ENCODE results near the gene IGDCC3. TPM values are rescaled to one million over a fixed set of nuclear protein-coding genes. Genes with fewer than 3 reads are reported as not detected.
A peak's percentile ranks its signal among the peaks of the same experiment; 100 is the strongest.

IGDCC3 gene
- total and polyA plus RNA-seq, 2 donors (not counting 1 experiment from before 2014, with no cell fraction given), result not detected

DNA sequence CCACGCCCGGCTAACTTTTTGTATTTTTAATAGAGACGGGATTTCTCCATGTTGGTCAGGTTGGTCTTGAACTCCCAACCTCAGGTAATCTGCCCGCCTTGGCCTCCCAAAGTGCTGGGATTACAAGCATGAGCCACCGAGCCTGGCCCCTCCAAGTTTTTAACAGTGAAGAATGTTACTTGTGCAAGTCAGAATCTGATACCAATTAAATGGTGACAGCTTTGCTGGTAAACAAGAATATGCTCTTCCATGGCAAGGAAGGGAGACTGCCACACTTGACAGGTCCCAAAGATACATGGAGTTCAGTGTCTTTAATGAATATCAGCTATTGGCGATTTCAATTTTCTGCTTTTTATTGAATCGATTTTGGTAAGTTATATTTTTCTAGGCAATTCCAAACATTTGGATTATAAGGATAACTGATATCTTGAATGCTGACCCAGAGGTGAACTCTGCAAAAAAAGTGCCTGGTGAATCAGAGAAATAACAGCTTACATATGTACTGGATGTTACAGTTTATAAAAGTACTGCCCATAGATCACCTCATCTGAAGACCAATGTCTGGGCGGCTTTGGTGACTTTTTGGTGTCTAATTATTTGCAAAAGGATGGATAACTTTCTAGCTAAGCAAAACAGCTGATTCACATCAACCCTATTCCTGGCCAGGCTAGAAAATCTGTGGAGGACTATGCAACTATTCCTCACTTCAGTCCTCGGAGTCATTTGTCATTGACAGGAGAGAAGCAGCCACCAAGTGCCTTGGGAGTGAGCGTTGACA is 92.3 kb downstream of the IGDCC3 start:
- intact Hi-C loops (cut with micrococcal nuclease), result loop anchor here (1.0 to 5.0 kb wide), 4 partner anchors 19 to 1123 kb away; partner anchors contain the start of genes CLPX, PPIB and RNU5B-1
- 82% methylated on average over 6 of the region's 10 CpGs for WGBS (ENCODE audit: insufficient coverage)
- H3K27me3 ChIP-seq (replicated peaks in 1 of 4; ENCODE audit: control extremely low read depth in 1 of 4, control insufficient read depth in 3 of 4, insufficient read depth in 4 of 4, low read length in 3 of 4), result no peaks in the 10 kb centered on the region
- no peaks in the 10 kb centered on the region for H3K36me3 ChIP-seq (replicated peaks in 1 of 2; ENCODE audit: control extremely low read depth in 1 of 2, control insufficient read depth in 1 of 2, extremely low read depth in 1 of 2, insufficient read depth in 2 of 2, low read length in 1 of 2)
- Mint-ChIP-seq H3K27me3 (no peaks in the 10 kb centered on the region), H3K4me3 (peak overlapping the region; percentile 89), H3K27ac (peak overlapping the region; percentile 89), H3K4me1 (peaks cover 37% of the 10 kb centered on the region), H3K9me3 (ENCODE audit: insufficient read depth) (no peaks in the 10 kb centered on the region)
- ChIA-PET POLR2A (interaction anchor here (0.5 to 3.1 kb wide), 10 partner anchors 10 to 1845 kb away, joined by 3 to 34 read pairs (median 7); partner anchors contain the start of genes CLPX, PDCD7, RNU5A-1 and RNU5B-1), CTCF (interaction anchor here (0.6 to 3.1 kb wide), 8 partner anchors 12 to 296 kb away, joined by 3 to 25 read pairs (median 4); partner anchors contain the start of genes CLPX, RNU5B-1 and SPG21)
- TF ChIP-seq, protein P1, sequence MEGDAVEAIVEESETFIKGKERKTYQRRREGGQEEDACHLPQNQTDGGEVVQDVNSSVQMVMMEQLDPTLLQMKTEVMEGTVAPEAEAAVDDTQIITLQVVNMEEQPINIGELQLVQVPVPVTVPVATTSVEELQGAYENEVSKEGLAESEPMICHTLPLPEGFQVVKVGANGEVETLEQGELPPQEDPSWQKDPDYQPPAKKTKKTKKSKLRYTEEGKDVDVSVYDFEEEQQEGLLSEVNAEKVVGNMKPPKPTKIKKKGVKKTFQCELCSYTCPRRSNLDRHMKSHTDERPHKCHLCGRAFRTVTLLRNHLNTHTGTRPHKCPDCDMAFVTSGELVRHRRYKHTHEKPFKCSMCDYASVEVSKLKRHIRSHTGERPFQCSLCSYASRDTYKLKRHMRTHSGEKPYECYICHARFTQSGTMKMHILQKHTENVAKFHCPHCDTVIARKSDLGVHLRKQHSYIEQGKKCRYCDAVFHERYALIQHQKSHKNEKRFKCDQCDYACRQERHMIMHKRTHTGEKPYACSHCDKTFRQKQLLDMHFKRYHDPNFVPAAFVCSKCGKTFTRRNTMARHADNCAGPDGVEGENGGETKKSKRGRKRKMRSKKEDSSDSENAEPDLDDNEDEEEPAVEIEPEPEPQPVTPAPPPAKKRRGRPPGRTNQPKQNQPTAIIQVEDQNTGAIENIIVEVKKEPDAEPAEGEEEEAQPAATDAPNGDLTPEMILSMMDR (IDR thresholded peaks at IDR 0.05), result no peak
- TF ChIP-seq EZH2 (IDR thresholded peaks at IDR 0.05; ENCODE audit: borderline replicate concordance, insufficient read depth, low read depth, low read length, poor library complexity, severe bottlenecking), result no peak
- peaks cover 18 to 19% of the 10 kb centered on the region in 2 donors for H3K4me1 ChIP-seq (ENCODE audit: control insufficient read depth in 2 of 2, insufficient read depth in 2 of 2, low read length in 2 of 2)
- peak overlapping the region; percentile 87 for H3K9ac ChIP-seq (ENCODE audit: low read length)
- H3K4me3 ChIP-seq (ENCODE audit: control extremely low read depth in 1 of 5, extremely low read depth in 1 of 5, insufficient read depth in 1 of 5, low read depth in 2 of 5, low read length in 4 of 5), result peak overlapping the region; percentile 67 to 89 (median 84)
- H3K9me3 ChIP-seq (ENCODE audit: control extremely low read depth in 1 of 3, control insufficient read depth in 2 of 3, insufficient read depth in 1 of 3, low read length in 2 of 3), result no peaks in the 10 kb centered on the region
- H3K79me2 ChIP-seq (ENCODE audit: control insufficient read depth, insufficient read depth, low read length), result peaks cover 39% of the 10 kb centered on the region
- H2AFZ ChIP-seq (ENCODE audit: insufficient read depth, low read depth, low read length, poor library complexity, severe bottlenecking), result peak overlapping the region; percentile 99
- ATAC-seq (ENCODE audit: low read depth) (no peak), DNase-seq (no peak)
- H4K20me1 ChIP-seq (ENCODE audit: control insufficient read depth, insufficient read depth, low read length, poor library complexity, severe bottlenecking), result no peaks in the 10 kb centered on the region
- no peak overlapping the region for H3K27ac ChIP-seq (ENCODE audit: low read length in 2 of 2)
- H3K4me2 ChIP-seq (replicated peaks; ENCODE audit: low read depth, low read length, poor library complexity, severe bottlenecking), result peak overlapping the region; percentile 90

DNA sequence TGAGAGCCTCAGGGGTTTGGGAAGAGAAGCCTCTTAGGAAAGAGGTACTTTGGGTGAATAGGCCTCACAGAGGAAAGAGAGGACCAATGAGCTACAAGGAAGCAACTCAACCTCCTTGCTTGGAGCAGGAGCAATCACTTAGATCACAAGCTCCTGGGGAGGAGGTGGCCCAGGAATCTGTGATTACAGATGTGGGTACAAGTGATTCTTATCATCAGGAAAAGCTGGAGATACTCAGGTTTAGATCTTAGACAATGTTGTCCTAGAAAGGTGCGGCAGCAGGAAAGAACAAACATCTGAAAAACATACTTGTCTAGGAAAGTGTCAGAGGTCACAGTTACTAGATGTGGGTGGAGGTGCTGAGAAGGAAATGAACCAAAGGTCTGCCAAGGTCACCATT is 99.3 kb downstream of the IGDCC3 start:
- Histone ChIP-seq H3K27ac (ENCODE audit: low read length in 2 of 2) (no peak overlapping the region), H3K9me3 (ENCODE audit: control extremely low read depth in 1 of 3, control insufficient read depth in 2 of 3, insufficient read depth in 1 of 3, low read length in 2 of 3) (no peaks in the 10 kb centered on the region), H4K20me1 (ENCODE audit: control insufficient read depth, insufficient read depth, low read length, poor library complexity, severe bottlenecking) (peaks cover 4% of the 10 kb centered on the region), H3K36me3 (replicated peaks in 1 of 2; ENCODE audit: control extremely low read depth in 1 of 2, control insufficient read depth in 1 of 2, extremely low read depth in 1 of 2, insufficient read depth in 2 of 2, low read length in 1 of 2) (no peaks in the 10 kb centered on the region), H3K4me1 (ENCODE audit: control insufficient read depth in 2 of 2, insufficient read depth in 2 of 2, low read length in 2 of 2) (no peaks in the 10 kb centered on the region), H3K27me3 (replicated peaks in 1 of 4; ENCODE audit: control extremely low read depth in 1 of 4, control insufficient read depth in 3 of 4, insufficient read depth in 4 of 4, low read length in 3 of 4) (no peaks in the 10 kb centered on the region), H2AFZ (ENCODE audit: insufficient read depth, low read depth, low read length, poor library complexity, severe bottlenecking) (no peak overlapping the region), H3K4me2 (replicated peaks; ENCODE audit: low read depth, low read length, poor library complexity, severe bottlenecking) (no peak overlapping the region), H3K79me2 (ENCODE audit: control insufficient read depth, insufficient read depth, low read length) (peaks cover 27% of the 10 kb centered on the region), H3K9ac (ENCODE audit: low read length) (no peak overlapping the region), H3K4me3 (ENCODE audit: control extremely low read depth in 1 of 5, extremely low read depth in 1 of 5, insufficient read depth in 1 of 5, low read depth in 2 of 5, low read length in 4 of 5) (no peak overlapping the region)
- POLR2A ChIA-PET, result no interaction called here
- no peak for DNase-seq
- Mint-ChIP-seq H3K9me3 (ENCODE audit: insufficient read depth) (no peaks in the 10 kb centered on the region), H3K4me3 (no peak overlapping the region), H3K27me3 (no peaks in the 10 kb centered on the region), H3K4me1 (peaks cover 7% of the 10 kb centered on the region), H3K27ac (no peak overlapping the region)
- WGBS (ENCODE audit: insufficient coverage), result 100% methylated on average over 1 of the region's 1 CpG
- intact Hi-C loops (cut with micrococcal nuclease), result no loop called here
- CTCF ChIA-PET, result interaction anchor here (2.0 kb wide), 1 partner anchor 8 kb away, joined by 5 read pairs; the partner anchor contains the start of gene PARP16
- TF ChIP-seq EZH2 (IDR thresholded peaks at IDR 0.05; ENCODE audit: borderline replicate concordance, insufficient read depth, low read depth, low read length, poor library complexity, severe bottlenecking), result no peak
- TF ChIP-seq, protein P1 (IDR thresholded peaks at IDR 0.05), result no peak
- ATAC-seq (ENCODE audit: low read depth), result no peak
